HG03139 (cell line): ENCODE data around the gene SKOR1.

Experiments used
- ATAC-seq: cut with Tn5 transposase; IDR thresholded peaks from one replicate; pipeline ENCODE4 v1.9.1; 2021; ENCODE audit not compliant: unreplicated experiment

The SKOR1 gene

GRCh38 chr15:67882487-67883233, 57.4 kb downstream of the SKOR1 start:
- no peak for ATAC-seq

GRCh38 chr15:67883234-67883773, 58.0 kb downstream of the SKOR1 start:
- ATAC-seq, result no peak

- no peak for ATAC-seq
These were observed 58.7 kb downstream of the SKOR1 start for GRCh38 chr15:67884009-67884408.
